Caco-2 (cell line): ENCODE results near the gene SMIM13. TPM values are rescaled to one million over a fixed set of nuclear protein-coding genes. Genes with fewer than 3 reads are reported as not detected.
A peak's percentile ranks its signal among the peaks of the same experiment; 100 is the strongest.

Source experiments
- BruUV-seq: library from RNA; stranded (reverse); fragments of 400-500 nt; replicated peaks from 2 replicates; lab custom pipeline; 2021; lab: Mats Ljungman, UMichigan
- CTCF ChIA-PET: fragments of 300-600 bp; sonication (Branson Sonifier 250); formaldehyde crosslinking; loops from one replicate; lab custom pipeline; 2022; ENCODE audit warnings: antibody characterized with exemption; lab: Charles Lee
- POLR2A ChIA-PET: fragments of 300-600 bp; sonication (Branson Sonifier 250); formaldehyde crosslinking; loops from one replicate; lab custom pipeline; 2022; ENCODE audit warnings: antibody characterized with exemption; lab: Charles Lee
- DNase-seq, 2 experiments: peaks; one replicate each; pipeline versions ENCODE4 v3.0.0 to v3.0.0-alpha.2; 2020 to 2022
- H3K27me3 ChIP-seq: replicated peaks from 2 replicates; pipeline ENCODE4 v1.6.0; 2011; ENCODE audit warnings: low read length; ENCODE audit not compliant: control insufficient read depth, insufficient read depth
- H3K36me3 ChIP-seq: 2 replicates; pipeline ENCODE4 v1.5.1; 2011; ENCODE audit warnings: low read length; ENCODE audit not compliant: control insufficient read depth, insufficient read depth
- H3K4me1 ChIP-seq: fragments of 250-450 bp; sonication (Bioruptor Pico); 2 replicates; pipeline ENCODE4 v1.5.1; 2020; ENCODE audit warnings: mild to moderate bottlenecking
- H3K4me3 ChIP-seq: 2 replicates; pipeline ENCODE4 v1.5.1; 2011; ENCODE audit warnings: low read depth, mild to moderate bottlenecking, control low read depth, low read length
- H3K9me3 ChIP-seq: fragments of 250-450 bp; sonication (Bioruptor Pico); 2 replicates; pipeline ENCODE4 v1.5.1; 2020; ENCODE audit warnings: mild to moderate bottlenecking, moderate library complexity
- H3K27ac Mint-ChIP-seq: one replicate; pipeline ENCODE4 v1.8.0; 2022; ENCODE audit warnings: mixed read lengths; ENCODE audit not compliant: unreplicated experiment
- H3K27me3 Mint-ChIP-seq: one replicate; pipeline ENCODE4 v1.8.0; 2022; ENCODE audit warnings: mixed read lengths; ENCODE audit not compliant: insufficient read depth, unreplicated experiment
- H3K36me3 Mint-ChIP-seq: one replicate; pipeline ENCODE4 v1.8.0; 2022; ENCODE audit warnings: mild to moderate bottlenecking, mixed read lengths; ENCODE audit not compliant: insufficient read depth, unreplicated experiment
- H3K4me1 Mint-ChIP-seq: one replicate; pipeline ENCODE4 v1.8.0; 2022; ENCODE audit warnings: low read depth, mixed read lengths; ENCODE audit not compliant: unreplicated experiment
- H3K4me3 Mint-ChIP-seq: one replicate; pipeline ENCODE4 v1.8.0; 2022; ENCODE audit warnings: mild to moderate bottlenecking, moderate library complexity, mixed read lengths; ENCODE audit not compliant: unreplicated experiment
- H3K9me3 Mint-ChIP-seq: one replicate; pipeline ENCODE4 v1.8.0; 2022; ENCODE audit warnings: mixed read lengths; ENCODE audit not compliant: unreplicated experiment
- CTCF ChIP-seq, 2 experiments: fragments of 200-600 bp in 1 of 2; IDR thresholded peaks; 1 replicate in 1 of 2; 2 replicates in 1 of 2; pipeline versions ENCODE4 v1.5.1 to v1.8.0; 2011 to 2022; ENCODE audit warnings: antibody characterized with exemption in 1 of 2, control low read depth in 1 of 2, inconsistent platforms in 1 of 2, low read depth in 1 of 2, low read length in 1 of 2, mild to moderate bottlenecking in 1 of 2, moderate library complexity in 1 of 2; ENCODE audit not compliant: insufficient read depth in 1 of 2, severe bottlenecking in 1 of 2, unreplicated experiment in 1 of 2
- intact Hi-C: fragments of 100-400 bp; cut with micrococcal nuclease; formaldehyde crosslinking; loops from one replicate; pipeline ENCODE4 v1.10.0; 2022; ENCODE audit not compliant: unreplicated experiment
- total RNA-seq: library from RNA; stranded (reverse); gene quantifications from 2 replicates; pipeline ENCODE4 v1.2.3, GENCODE V29; 2022

The SMIM13 gene
- total RNA-seq, 1 experiment from 2014 or later, result 18.8 TPM

GRCh38 chr6:11064836-11065235, 28.8 kb upstream of the SMIM13 start:
- intact Hi-C loops, result loop anchor here (5.0 kb wide), 1 partner anchor 228 kb away; the partner anchor contains the start of gene MAK
- Histone ChIP-seq H3K4me1 (peaks cover 36% of the 10 kb centered on the region), H3K9me3 (no peaks in the 10 kb centered on the region; the same call in 1 of the 2 replicates)

GRCh38 chr6:11065436-11066202, 28.0 kb upstream of the SMIM13 start:
- Histone ChIP-seq H3K9me3 (no peaks in the 10 kb centered on the region), H3K36me3 (no peaks in the 10 kb centered on the region), H3K27me3 (no peaks in the 10 kb centered on the region), H3K4me3 (no peak overlapping the region), H3K4me1 (peaks cover 36% of the 10 kb centered on the region)
- no peak for DNase-seq
- ChIA-PET POLR2A (no interaction called here), CTCF (interaction anchor here (0.5 to 2.3 kb wide), 4 partner anchors 27 to 530 kb away, joined by 3 to 23 read pairs (median 6); no protein-coding TSS in a partner anchor)
- Mint-ChIP-seq H3K4me3 (no peak overlapping the region), H3K9me3 (no peaks in the 10 kb centered on the region), H3K27ac (peak overlapping the region; percentile 84), H3K4me1 (peaks cover 33% of the 10 kb centered on the region), H3K36me3 (no peaks in the 10 kb centered on the region), H3K27me3 (no peaks in the 10 kb centered on the region)
- intact Hi-C loops, result loop anchor here (5.0 kb wide), 1 partner anchor 228 kb away; the partner anchor contains the start of gene MAK
- no peak for TF ChIP-seq CTCF (IDR thresholded peaks at IDR 0.05; ENCODE audit: insufficient read depth in 1 of 2, low read depth in 1 of 2, low read length in 1 of 2, severe bottlenecking in 1 of 2, unreplicated experiment in 1 of 2)
- BruUV-seq, result TSS peak; percentile 44

More at GRCh38 chr6:11064836-11065235, 28.8 kb upstream of the SMIM13 start:
- H3K4me1 Mint-ChIP-seq, result peaks cover 32% of the 10 kb centered on the region
- H3K36me3 ChIP-seq, result no peaks in the 10 kb centered on the region
- no TSS peak for BruUV-seq
- no peak overlapping the region for H3K27ac Mint-ChIP-seq
- TF ChIP-seq CTCF (IDR thresholded peaks at IDR 0.05; ENCODE audit: insufficient read depth in 1 of 2, low read depth in 1 of 2, low read length in 1 of 2, severe bottlenecking in 1 of 2, unreplicated experiment in 1 of 2), result no peak
- ChIA-PET CTCF (no interaction called here), POLR2A (no interaction called here)
- H3K27me3 ChIP-seq, result no peaks in the 10 kb centered on the region
- H3K36me3 Mint-ChIP-seq, result no peaks in the 10 kb centered on the region
- no peak overlapping the region for H3K4me3 ChIP-seq
- no peak for DNase-seq
- H3K27me3 Mint-ChIP-seq, result no peaks in the 10 kb centered on the region
- no peak overlapping the region for H3K4me3 Mint-ChIP-seq
- H3K9me3 Mint-ChIP-seq, result no peaks in the 10 kb centered on the region

GRCh38 chr6:11066505-11067347, 26.9 kb upstream of the SMIM13 start:
- DNase-seq, result peak; percentile 62 to 64
- H3K4me1 Mint-ChIP-seq, result peaks cover 33% of the 10 kb centered on the region
- peak overlapping the region; percentile 73 for H3K27ac Mint-ChIP-seq
- H3K4me3 Mint-ChIP-seq, result peak overlapping the region; percentile 59
- Histone ChIP-seq H3K36me3 (no peaks in the 10 kb centered on the region), H3K4me3 (no peak overlapping the region), H3K9me3 (no peaks in the 10 kb centered on the region), H3K27me3 (no peaks in the 10 kb centered on the region; the same call in 1 of the 2 replicates), H3K4me1 (peaks cover 36% of the 10 kb centered on the region)
- intact Hi-C loops, result loop anchor here (1.0 to 5.0 kb wide), 3 partner anchors 54 to 229 kb away; partner anchors contain the start of gene MAK
- no peaks in the 10 kb centered on the region for H3K9me3 Mint-ChIP-seq
- ChIA-PET POLR2A (interaction anchor here (1.0 to 1.3 kb wide), 2 partner anchors 166 to 344 kb away, joined by 3 to 8 read pairs; partner anchors contain the start of gene NEDD9), CTCF (interaction anchor here (0.5 to 2.3 kb wide), 13 partner anchors 10 to 210 kb away, joined by 3 to 23 read pairs (median 3); no protein-coding TSS in a partner anchor)
- TF ChIP-seq CTCF (IDR thresholded peaks at IDR 0.05; ENCODE audit: insufficient read depth in 1 of 2, low read depth in 1 of 2, low read length in 1 of 2, severe bottlenecking in 1 of 2, unreplicated experiment in 1 of 2), result no peak
- H3K36me3 Mint-ChIP-seq, result no peaks in the 10 kb centered on the region
- no peaks in the 10 kb centered on the region for H3K27me3 Mint-ChIP-seq
- no TSS peak for BruUV-seq
